ENCODE results near the gene CEP95.

Gene CEP95

DNA sequence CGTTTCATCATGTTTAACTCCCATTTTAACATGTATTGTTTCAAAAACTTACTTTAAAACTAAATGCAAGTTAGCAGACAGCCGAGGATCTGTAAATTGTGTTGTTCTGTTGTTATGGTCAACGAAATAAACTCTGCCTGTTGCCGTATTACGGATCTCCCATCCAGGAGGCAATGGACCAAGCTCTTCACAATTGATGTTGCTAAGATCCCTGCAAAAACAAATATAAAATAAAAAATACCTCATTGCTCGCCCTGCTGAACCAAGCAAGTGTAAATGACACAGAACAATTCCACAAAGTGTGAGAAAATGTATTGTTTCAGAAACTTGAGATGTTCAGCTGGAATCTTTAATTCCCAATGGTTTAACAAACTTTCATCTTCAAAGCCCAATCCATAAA, 65.0 kb downstream of the CEP95 start:
- H3K27ac ChIP-seq (ENCODE audit: low read length), result no peak overlapping the region
- H3K27me3 ChIP-seq (ENCODE audit: low read depth, low read length), result no peaks in the 10 kb centered on the region
- no peaks in the 10 kb centered on the region for H3K9me3 ChIP-seq (ENCODE audit: insufficient read depth, low read length)
- peaks cover 3% of the 10 kb centered on the region for H3K36me3 ChIP-seq (replicated peaks; ENCODE audit: low read depth, low read length)
- no peaks in the 10 kb centered on the region for H4K20me1 ChIP-seq (ENCODE audit: insufficient read depth, low read length)
- TF ChIP-seq, protein P1, sequence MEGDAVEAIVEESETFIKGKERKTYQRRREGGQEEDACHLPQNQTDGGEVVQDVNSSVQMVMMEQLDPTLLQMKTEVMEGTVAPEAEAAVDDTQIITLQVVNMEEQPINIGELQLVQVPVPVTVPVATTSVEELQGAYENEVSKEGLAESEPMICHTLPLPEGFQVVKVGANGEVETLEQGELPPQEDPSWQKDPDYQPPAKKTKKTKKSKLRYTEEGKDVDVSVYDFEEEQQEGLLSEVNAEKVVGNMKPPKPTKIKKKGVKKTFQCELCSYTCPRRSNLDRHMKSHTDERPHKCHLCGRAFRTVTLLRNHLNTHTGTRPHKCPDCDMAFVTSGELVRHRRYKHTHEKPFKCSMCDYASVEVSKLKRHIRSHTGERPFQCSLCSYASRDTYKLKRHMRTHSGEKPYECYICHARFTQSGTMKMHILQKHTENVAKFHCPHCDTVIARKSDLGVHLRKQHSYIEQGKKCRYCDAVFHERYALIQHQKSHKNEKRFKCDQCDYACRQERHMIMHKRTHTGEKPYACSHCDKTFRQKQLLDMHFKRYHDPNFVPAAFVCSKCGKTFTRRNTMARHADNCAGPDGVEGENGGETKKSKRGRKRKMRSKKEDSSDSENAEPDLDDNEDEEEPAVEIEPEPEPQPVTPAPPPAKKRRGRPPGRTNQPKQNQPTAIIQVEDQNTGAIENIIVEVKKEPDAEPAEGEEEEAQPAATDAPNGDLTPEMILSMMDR (IDR thresholded peaks at IDR 0.05; ENCODE audit: low read depth, low read length), result no peak
- TF ChIP-seq EZH2phosphoT487 (IDR thresholded peaks at IDR 0.05; ENCODE audit: low read depth), result no peak
- peaks cover 10% of the 10 kb centered on the region for H3K4me1 ChIP-seq (ENCODE audit: low read length)
- H3K9ac ChIP-seq (ENCODE audit: low read length), result no peak overlapping the region
- no peaks in the 10 kb centered on the region for H3K79me2 ChIP-seq (ENCODE audit: low read length)
- no peak overlapping the region for H2AFZ ChIP-seq (ENCODE audit: low read depth, low read length)
- no peak overlapping the region for H3K4me3 ChIP-seq (ENCODE audit: low read length)
- H3K4me2 ChIP-seq (ENCODE audit: low read length), result no peak overlapping the region

DNA sequence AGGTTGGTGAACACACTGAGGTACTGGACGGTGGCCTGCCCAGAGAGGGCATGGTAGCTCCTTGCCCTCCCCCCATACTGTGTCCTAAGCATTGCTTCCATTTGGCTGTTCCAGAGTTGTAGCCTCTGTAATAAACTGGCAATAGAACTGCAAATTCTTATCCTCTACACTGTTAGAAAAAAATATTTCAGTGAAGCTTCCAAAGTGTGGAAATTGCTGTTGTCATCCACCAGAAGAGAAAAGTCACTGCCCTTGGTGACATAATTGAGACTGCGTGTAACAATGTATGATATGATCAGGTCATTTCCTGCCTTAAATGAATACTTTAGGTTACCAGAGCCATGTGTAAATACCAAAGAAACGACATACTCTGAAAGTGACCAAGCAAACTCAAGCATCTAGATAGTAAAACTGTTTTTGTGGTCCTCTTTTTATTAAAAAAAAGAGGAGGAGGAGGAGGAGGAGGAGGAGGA, 65.9 kb downstream of the CEP95 start:
- no peak for TF ChIP-seq EZH2phosphoT487 (IDR thresholded peaks at IDR 0.05; ENCODE audit: low read depth)
- TF ChIP-seq, protein P1 (IDR thresholded peaks at IDR 0.05; ENCODE audit: low read depth, low read length), result no peak
- Histone ChIP-seq H3K79me2 (ENCODE audit: low read length) (no peaks in the 10 kb centered on the region), H2AFZ (ENCODE audit: low read depth, low read length) (no peak overlapping the region), H3K4me1 (ENCODE audit: low read length) (peaks cover 10% of the 10 kb centered on the region), H3K4me3 (ENCODE audit: low read length) (no peak overlapping the region), H3K4me2 (ENCODE audit: low read length) (no peak overlapping the region), H3K9ac (ENCODE audit: low read length) (no peak overlapping the region), H3K36me3 (replicated peaks; ENCODE audit: low read depth, low read length) (peaks cover 3% of the 10 kb centered on the region), H3K27me3 (ENCODE audit: low read depth, low read length) (no peaks in the 10 kb centered on the region), H3K9me3 (ENCODE audit: insufficient read depth, low read length) (no peaks in the 10 kb centered on the region), H3K27ac (ENCODE audit: low read length) (no peak overlapping the region), H4K20me1 (ENCODE audit: insufficient read depth, low read length) (no peaks in the 10 kb centered on the region)

DNA sequence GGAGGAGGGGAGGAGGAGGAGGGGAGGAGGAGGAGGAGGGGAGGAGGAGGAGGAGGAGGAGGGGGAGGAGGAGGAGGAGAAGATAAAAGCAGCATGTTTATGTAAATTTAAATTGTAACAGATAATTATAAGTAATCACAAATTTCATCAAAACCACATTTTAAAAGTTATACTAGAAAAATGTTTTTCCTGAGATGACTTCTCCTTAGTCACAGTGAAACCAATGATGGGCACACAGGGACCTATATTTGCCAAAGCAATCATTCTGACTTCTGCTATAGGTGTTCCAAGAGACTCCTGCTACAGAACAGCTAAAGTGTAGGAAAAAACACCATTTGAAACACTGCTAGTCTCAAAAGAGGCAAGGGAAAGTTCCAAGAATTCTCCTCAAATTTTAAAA, 66.4 kb downstream of the CEP95 start:
- peaks cover 3% of the 10 kb centered on the region for H3K36me3 ChIP-seq (replicated peaks; ENCODE audit: low read depth, low read length)
- peaks cover 10% of the 10 kb centered on the region for H3K4me1 ChIP-seq (ENCODE audit: low read length)
- no peak for TF ChIP-seq EZH2phosphoT487 (IDR thresholded peaks at IDR 0.05; ENCODE audit: low read depth)
- TF ChIP-seq, protein P1 (IDR thresholded peaks at IDR 0.05; ENCODE audit: low read depth, low read length), result no peak
- no peak overlapping the region for H2AFZ ChIP-seq (ENCODE audit: low read depth, low read length)
- H4K20me1 ChIP-seq (ENCODE audit: insufficient read depth, low read length), result no peaks in the 10 kb centered on the region
- no peaks in the 10 kb centered on the region for H3K9me3 ChIP-seq (ENCODE audit: insufficient read depth, low read length)
- no peaks in the 10 kb centered on the region for H3K27me3 ChIP-seq (ENCODE audit: low read depth, low read length)
- H3K4me3 ChIP-seq (ENCODE audit: low read length), result no peak overlapping the region
- no peaks in the 10 kb centered on the region for H3K79me2 ChIP-seq (ENCODE audit: low read length)
- no peak overlapping the region for H3K9ac ChIP-seq (ENCODE audit: low read length)
- H3K27ac ChIP-seq (ENCODE audit: low read length), result no peak overlapping the region
- H3K4me2 ChIP-seq (ENCODE audit: low read length), result peak overlapping the region; percentile 5; the same call in 1 of the 2 replicates

DNA sequence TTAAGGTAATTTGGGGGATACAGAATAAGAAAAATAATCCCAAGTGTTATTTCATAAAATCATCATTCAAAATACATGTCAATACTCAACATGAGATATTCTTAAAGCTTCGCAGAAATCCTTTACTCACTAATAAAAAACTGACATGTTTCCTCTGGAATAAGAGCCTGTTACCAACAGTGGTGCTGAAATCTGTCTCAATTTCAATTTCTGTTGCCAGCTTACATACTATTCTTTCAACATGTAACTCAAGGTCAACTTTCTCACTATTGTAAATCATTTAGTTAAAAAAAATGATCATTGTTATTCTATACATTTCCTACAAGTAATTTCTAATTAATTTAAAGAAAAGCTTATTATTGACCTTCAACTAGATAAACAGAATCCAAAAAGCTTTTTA, 67.9 kb downstream of the CEP95 start:
- TF ChIP-seq EZH2phosphoT487 (IDR thresholded peaks at IDR 0.05; ENCODE audit: low read depth), result no peak
- TF ChIP-seq, protein P1 (IDR thresholded peaks at IDR 0.05; ENCODE audit: low read depth, low read length), result no peak
- no peaks in the 10 kb centered on the region for H3K36me3 ChIP-seq (replicated peaks; ENCODE audit: low read depth, low read length)

More for the DNA sequence above, 67.9 kb downstream of the CEP95 start:
- Histone ChIP-seq H3K79me2 (ENCODE audit: low read length) (no peaks in the 10 kb centered on the region), H3K9me3 (ENCODE audit: insufficient read depth, low read length) (no peaks in the 10 kb centered on the region), H3K9ac (ENCODE audit: low read length) (no peak overlapping the region), H3K4me1 (ENCODE audit: low read length) (peaks cover 10% of the 10 kb centered on the region), H2AFZ (ENCODE audit: low read depth, low read length) (no peak overlapping the region), H3K27ac (ENCODE audit: low read length) (no peak overlapping the region), H4K20me1 (ENCODE audit: insufficient read depth, low read length) (no peaks in the 10 kb centered on the region), H3K27me3 (ENCODE audit: low read depth, low read length) (no peaks in the 10 kb centered on the region), H3K4me2 (ENCODE audit: low read length) (no peak overlapping the region), H3K4me3 (ENCODE audit: low read length) (no peak overlapping the region)
